Mesenchymal stem cell (in vitro differentiated cells and primary cell): ENCODE results near the gene TTC22.

Source experiments
- DNase-seq: peaks from one replicate; pipeline ENCODE4 v3.0.0-alpha.2; 2013
- H2AFZ ChIP-seq: one replicate; pipeline ENCODE4 v1.6.1; 2013; ENCODE audit warnings: low read depth, mild to moderate bottlenecking, control low read depth, inconsistent platforms, low read length, moderate library complexity
- H2AK5ac ChIP-seq: 2 replicates; pipeline ENCODE4 v1.6.1; 2013; ENCODE audit warnings: low read length, moderate library complexity, mild to moderate bottlenecking, inconsistent platforms; ENCODE audit not compliant: severe bottlenecking
- H2BK120ac ChIP-seq: one replicate; pipeline ENCODE4 v1.6.1; 2013; ENCODE audit warnings: low read depth, mild to moderate bottlenecking, inconsistent platforms, low read length, moderate library complexity
- H2BK12ac ChIP-seq, 2 experiments: one replicate each; pipeline ENCODE4 v1.6.1; 2013; ENCODE audit warnings: inconsistent platforms in 2 of 2, low read length in 2 of 2, mild to moderate bottlenecking in 2 of 2, moderate library complexity in 2 of 2, control low read depth in 1 of 2
- H2BK15ac ChIP-seq: one replicate; pipeline ENCODE4 v1.6.1; 2013; ENCODE audit warnings: mild to moderate bottlenecking, low read depth, inconsistent platforms; ENCODE audit not compliant: poor library complexity, severe bottlenecking
- H2BK5ac ChIP-seq: 2 replicates; pipeline ENCODE4 v1.6.1; 2013; ENCODE audit warnings: low read depth, mild to moderate bottlenecking, low read length, control low read depth, inconsistent platforms; ENCODE audit not compliant: poor library complexity, severe bottlenecking
- H3K14ac ChIP-seq, 2 experiments: one replicate each; pipeline ENCODE4 v1.6.1; 2013; ENCODE audit warnings: inconsistent platforms in 2 of 2, low read length in 2 of 2, control low read depth in 1 of 2, mild to moderate bottlenecking in 1 of 2, moderate library complexity in 1 of 2
- H3K18ac ChIP-seq, 2 experiments: one replicate each; pipeline ENCODE4 v1.6.1; 2013; ENCODE audit warnings: inconsistent platforms in 2 of 2, low read length in 2 of 2, control low read depth in 1 of 2, low read depth in 1 of 2, mild to moderate bottlenecking in 1 of 2
- H3K23ac ChIP-seq, 2 experiments: one replicate each; pipeline ENCODE4 v1.6.1; 2013; ENCODE audit warnings: inconsistent platforms in 2 of 2, low read length in 2 of 2, mild to moderate bottlenecking in 2 of 2, moderate library complexity in 2 of 2, control low read depth in 1 of 2
- H3K27ac ChIP-seq: 2 replicates; pipeline ENCODE4 v1.5.1; 2013; ENCODE audit warnings: mild to moderate bottlenecking, moderate library complexity, low read length, control low read depth, inconsistent platforms; ENCODE audit not compliant: poor library complexity, severe bottlenecking
- H3K27me3 ChIP-seq, 2 experiments: 2 replicates each; pipeline versions ENCODE4 v1.6.1 to v1.7.0; 2013; ENCODE audit warnings: low read length in 2 of 2, mild to moderate bottlenecking in 2 of 2, moderate library complexity in 2 of 2, control low read depth in 1 of 2, inconsistent platforms in 1 of 2; ENCODE audit not compliant: control insufficient read depth in 1 of 2, insufficient read depth in 1 of 2
- H3K36me3 ChIP-seq, 2 experiments: 2 replicates each; pipeline versions ENCODE4 v1.6.1 to v1.7.0; 2013; ENCODE audit warnings: low read length in 2 of 2, control low read depth in 1 of 2, inconsistent platforms in 1 of 2, low read depth in 1 of 2, mild to moderate bottlenecking in 1 of 2; ENCODE audit not compliant: insufficient read depth in 2 of 2, control insufficient read depth in 1 of 2
- H3K4ac ChIP-seq, 2 experiments: one replicate each; pipeline ENCODE4 v1.6.1; 2013; ENCODE audit warnings: inconsistent platforms in 2 of 2, low read length in 2 of 2, mild to moderate bottlenecking in 2 of 2, moderate library complexity in 2 of 2, control low read depth in 1 of 2, low read depth in 1 of 2
- H3K4me1 ChIP-seq: 2 replicates; pipeline ENCODE4 v1.6.1; 2013; ENCODE audit warnings: low read depth, low read length, control low read depth; ENCODE audit not compliant: control insufficient read depth, insufficient read depth
- H3K4me2 ChIP-seq: 2 replicates; pipeline ENCODE4 v1.6.1; 2013; ENCODE audit warnings: low read length, mild to moderate bottlenecking, inconsistent platforms; ENCODE audit not compliant: poor library complexity, severe bottlenecking
- H3K4me3 ChIP-seq, 2 experiments: 2 replicates each; pipeline versions ENCODE4 v1.5.1 to v1.7.0; 2013; ENCODE audit warnings: low read length in 2 of 2, mild to moderate bottlenecking in 2 of 2, control low read depth in 1 of 2, low read depth in 1 of 2; ENCODE audit not compliant: insufficient read depth in 1 of 2
- H3K79me1 ChIP-seq: replicated peaks from 2 replicates; pipeline ENCODE4 v1.6.1; 2013; ENCODE audit warnings: mild to moderate bottlenecking, control low read depth, low read length, inconsistent platforms; ENCODE audit not compliant: poor library complexity, severe bottlenecking
- H3K9ac ChIP-seq: 2 replicates; pipeline ENCODE4 v1.7.0; 2013; ENCODE audit warnings: mild to moderate bottlenecking, low read length, moderate library complexity
- H3K9me3 ChIP-seq: 2 replicates; pipeline ENCODE4 v1.7.0; 2013; ENCODE audit warnings: mild to moderate bottlenecking, low read length; ENCODE audit not compliant: control insufficient read depth
- H4K8ac ChIP-seq: one replicate; pipeline ENCODE4 v1.6.1; 2013; ENCODE audit warnings: inconsistent platforms, mild to moderate bottlenecking, low read length, moderate library complexity
- H4K91ac ChIP-seq: one replicate; pipeline ENCODE4 v1.6.1; 2013; ENCODE audit warnings: mild to moderate bottlenecking, low read length, inconsistent platforms
- WGBS: methylation state at CpG from one replicate; pipeline ENCODE4 v1.1.7; 2013; ENCODE audit warnings: mixed read lengths; 5-methylcytosine and 5-hydroxymethylcytosine counted together

Gene TTC22

DNA sequence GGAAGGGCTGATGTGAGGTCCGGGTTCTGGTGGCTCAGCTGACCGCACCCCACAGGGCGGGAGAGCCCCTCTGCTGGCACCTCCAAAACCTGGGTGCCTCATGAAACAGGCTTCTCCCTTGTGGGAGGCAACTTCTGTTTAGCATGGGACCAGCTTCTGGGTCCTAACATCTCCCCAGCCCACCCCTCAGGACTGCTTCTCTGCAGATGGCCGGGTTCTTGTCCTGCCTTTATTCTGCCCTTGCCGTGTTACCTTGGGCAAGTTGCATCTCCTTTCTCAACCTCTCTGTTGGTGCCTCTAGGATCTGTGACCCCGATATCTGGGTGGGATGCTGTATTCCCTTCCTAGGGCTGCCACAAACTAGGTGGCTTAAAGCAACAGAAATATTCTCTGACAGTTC is 15.0 kb upstream of the TTC22 start:
- WGBS = 74% methylated on average over 6 of the region's 6 CpGs
- no peak overlapping the region for H3K23ac ChIP-seq
- no peak overlapping the region for H2BK15ac ChIP-seq
- no peak overlapping the region for H4K91ac ChIP-seq
- no peak overlapping the region for H3K18ac ChIP-seq
- H3K4ac ChIP-seq = no peak overlapping the region
- H3K9ac ChIP-seq = no peak overlapping the region
- H2AFZ ChIP-seq = no peak overlapping the region
- peaks cover 5 to 24% of the 10 kb centered on the region in 2 experiments for H3K27me3 ChIP-seq
- no peaks in the 10 kb centered on the region for H3K9me3 ChIP-seq
- H3K4me3 ChIP-seq = no peak overlapping the region
- H2BK5ac ChIP-seq = no peak overlapping the region
- H3K4me1 ChIP-seq = peaks cover 8% of the 10 kb centered on the region
- H2AK5ac ChIP-seq = no peak overlapping the region
- no peaks in the 10 kb centered on the region for H3K79me1 ChIP-seq
- H2BK12ac ChIP-seq = no peak overlapping the region
- no peaks in the 10 kb centered on the region for H3K36me3 ChIP-seq
- H3K4me2 ChIP-seq = no peak overlapping the region
- H3K14ac ChIP-seq = no peak overlapping the region
- DNase-seq = no peak
- H2BK120ac ChIP-seq = no peak overlapping the region
- H3K27ac ChIP-seq = no peak overlapping the region
- H4K8ac ChIP-seq = no peak overlapping the region

DNA sequence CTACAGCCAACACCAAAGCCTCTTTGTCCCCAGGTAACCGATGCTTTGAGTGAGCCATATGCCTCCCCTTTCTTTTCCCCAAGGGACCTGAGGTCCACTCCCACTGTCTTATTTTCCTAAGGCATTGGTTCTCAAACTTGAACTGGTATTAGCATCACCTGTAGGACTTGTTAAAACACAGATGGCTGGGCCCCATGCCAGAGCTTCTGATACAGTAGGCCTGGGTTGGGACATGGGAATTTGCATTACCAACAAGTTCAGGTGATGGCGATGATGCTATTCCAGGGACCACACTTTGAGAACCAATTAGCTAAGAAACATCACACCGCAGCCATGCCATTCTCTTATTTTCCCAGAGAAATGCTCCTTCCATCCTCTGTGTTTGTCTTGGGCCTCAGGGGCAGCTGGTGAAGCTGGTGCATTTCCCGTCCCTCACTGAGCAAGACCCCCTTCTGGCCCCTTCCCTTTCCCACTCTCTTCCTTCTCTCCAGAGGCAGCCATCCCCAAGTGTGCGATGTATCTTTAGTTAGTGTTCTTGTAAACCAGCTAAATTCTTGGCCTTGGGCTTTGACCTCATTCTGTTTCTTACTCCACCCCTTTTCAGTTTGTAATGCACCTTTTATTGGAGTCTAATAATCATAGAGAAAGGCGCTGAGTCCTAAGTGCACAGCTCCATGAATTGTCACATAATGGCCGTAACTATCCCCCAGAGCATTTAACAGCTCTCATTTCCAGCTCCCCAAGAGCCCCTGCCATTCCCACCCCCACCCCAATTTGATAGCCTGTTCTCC is 14.2 kb upstream of the TTC22 start:
- H2BK120ac ChIP-seq = no peak overlapping the region
- no peak overlapping the region for H2BK12ac ChIP-seq
- H3K23ac ChIP-seq = no peak overlapping the region
- H3K4me1 ChIP-seq = peaks cover 8% of the 10 kb centered on the region
- H2BK5ac ChIP-seq = no peak overlapping the region
- no peak overlapping the region for H3K18ac ChIP-seq
- H4K8ac ChIP-seq = no peak overlapping the region
- no peak overlapping the region for H4K91ac ChIP-seq
- H3K36me3 ChIP-seq = no peaks in the 10 kb centered on the region
- peaks cover 11 to 24% of the 10 kb centered on the region in 2 experiments for H3K27me3 ChIP-seq
- no peak overlapping the region for H2AK5ac ChIP-seq
- 89% methylated on average over 7 of the region's 7 CpGs for WGBS
- no peaks in the 10 kb centered on the region for H3K79me1 ChIP-seq
- H3K9me3 ChIP-seq = no peaks in the 10 kb centered on the region
- H2BK15ac ChIP-seq = no peak overlapping the region
- H3K4me3 ChIP-seq = no peak overlapping the region
- no peak overlapping the region for H3K4me2 ChIP-seq
- no peak overlapping the region for H3K27ac ChIP-seq
- H3K14ac ChIP-seq = no peak overlapping the region
- DNase-seq = no peak
- H3K4ac ChIP-seq = no peak overlapping the region
- H3K9ac ChIP-seq = no peak overlapping the region
- no peak overlapping the region for H2AFZ ChIP-seq

DNA sequence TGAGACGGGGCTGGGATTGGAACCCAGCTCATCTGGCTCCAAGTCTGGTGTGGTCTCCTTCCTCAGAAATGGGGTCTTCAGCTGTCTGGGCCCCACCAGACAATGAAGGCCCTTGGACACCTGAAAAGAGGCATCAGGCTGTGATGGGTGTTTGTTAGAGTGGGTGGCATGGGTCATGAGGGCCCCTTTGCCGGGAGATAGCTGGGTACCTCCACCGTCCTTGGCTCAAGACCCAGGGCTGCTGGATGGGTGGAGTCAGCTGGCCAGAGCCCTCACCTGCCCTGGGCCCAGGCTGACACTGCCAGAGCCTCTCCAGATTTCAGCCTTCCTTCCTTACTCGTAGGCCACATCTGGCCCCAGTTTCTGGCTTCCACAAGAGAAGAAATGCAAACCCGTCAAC is 13.4 kb upstream of the TTC22 start:
- H3K4me2 ChIP-seq = no peak overlapping the region
- no peak overlapping the region for H3K14ac ChIP-seq
- no peak overlapping the region for H2BK12ac ChIP-seq
- H2AK5ac ChIP-seq = no peak overlapping the region
- peaks cover 11 to 24% of the 10 kb centered on the region in 2 experiments for H3K27me3 ChIP-seq
- H2BK15ac ChIP-seq = no peak overlapping the region
- no peak overlapping the region for H3K9ac ChIP-seq
- no peaks in the 10 kb centered on the region for H3K79me1 ChIP-seq
- H3K4me3 ChIP-seq = no peak overlapping the region
- H3K4ac ChIP-seq = no peak overlapping the region
- no peak overlapping the region for H2AFZ ChIP-seq
- H3K27ac ChIP-seq = no peak overlapping the region
- WGBS = 83% methylated on average over 4 of the region's 5 CpGs
- H3K4me1 ChIP-seq = peaks cover 8% of the 10 kb centered on the region
- no peak overlapping the region for H3K18ac ChIP-seq
- H3K9me3 ChIP-seq = no peaks in the 10 kb centered on the region
- no peak overlapping the region for H3K23ac ChIP-seq
- no peak overlapping the region for H2BK5ac ChIP-seq
- DNase-seq = no peak
- H4K91ac ChIP-seq = no peak overlapping the region
- no peak overlapping the region for H2BK120ac ChIP-seq
- no peaks in the 10 kb centered on the region for H3K36me3 ChIP-seq
- no peak overlapping the region for H4K8ac ChIP-seq

DNA sequence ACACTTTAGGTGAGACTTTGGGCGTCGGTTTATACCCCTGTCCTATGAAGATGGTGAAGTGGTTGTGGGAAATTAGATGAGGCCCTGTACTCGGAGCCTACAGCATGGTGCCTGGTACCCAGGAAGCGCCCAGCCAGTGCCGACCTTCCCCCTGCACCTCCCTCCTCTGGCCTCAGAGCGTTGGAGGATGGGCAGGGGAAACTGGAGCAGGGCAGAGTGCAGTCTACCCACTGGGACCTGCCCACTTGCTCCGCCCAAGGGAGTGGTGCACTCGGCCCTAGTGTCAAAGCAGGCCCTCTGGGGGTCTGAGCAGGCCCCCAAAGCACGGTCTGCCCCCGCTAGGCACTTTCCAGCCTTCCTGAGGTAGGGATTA is 13.0 kb upstream of the TTC22 start:
- Histone ChIP-seq H2BK12ac (no peak overlapping the region), H2BK15ac (no peak overlapping the region), H3K18ac (no peak overlapping the region), H2AK5ac (peak overlapping the region; percentile 50), H3K9me3 (no peaks in the 10 kb centered on the region), H3K36me3 (no peaks in the 10 kb centered on the region), H3K4me2 (no peak overlapping the region), H2BK120ac (no peak overlapping the region), H3K14ac (no peak overlapping the region), H3K4ac (no peak overlapping the region), H3K27me3 (peaks cover 11 to 24% of the 10 kb centered on the region in 2 experiments), H3K9ac (no peak overlapping the region), H3K4me3 (no peak overlapping the region), H3K23ac (no peak overlapping the region), H2BK5ac (no peak overlapping the region), H3K4me1 (peaks cover 8% of the 10 kb centered on the region), H2AFZ (no peak overlapping the region), H3K79me1 (no peaks in the 10 kb centered on the region), H4K91ac (no peak overlapping the region), H3K27ac (no peak overlapping the region), H4K8ac (no peak overlapping the region)
- WGBS = 65% methylated on average over 9 of the region's 10 CpGs
- no peak for DNase-seq
